ENCODE data around the gene PDE6H.

PDE6H gene

GRCh38 chr12:14952299-14952921, 20.4 kb upstream of the PDE6H start:
- no peak for DNase-seq

GRCh38 chr12:14953752-14954151, 19.1 kb upstream of the PDE6H start:
- no peak for DNase-seq

- DNase-seq = no peak
Observed at GRCh38 chr12:14954269-14954668, 18.6 kb upstream of the PDE6H start.

GRCh38 chr12:14956024-14956891, 16.6 kb upstream of the PDE6H start:
- DNase-seq = no peak

GRCh38 chr12:14956905-14957304, 15.9 kb upstream of the PDE6H start:
- DNase-seq = no peak

GRCh38 chr12:14957551-14958168, 15.2 kb upstream of the PDE6H start:
- DNase-seq = no peak

GRCh38 chr12:14958361-14959125, 14.3 kb upstream of the PDE6H start:
- DNase-seq = no peak

- no peak for DNase-seq
Observed at GRCh38 chr12:14959126-14959440, 13.8 kb upstream of the PDE6H start.

GRCh38 chr12:14959463-14959862, 13.4 kb upstream of the PDE6H start:
- no peak for DNase-seq

GRCh38 chr12:14959916-14960496, 12.8 kb upstream of the PDE6H start:
- no peak for DNase-seq

- DNase-seq = no peak
Observed at GRCh38 chr12:14960548-14961465, 12.0 kb upstream of the PDE6H start.

- DNase-seq = no peak
Observed at GRCh38 chr12:14961466-14962152, 11.2 kb upstream of the PDE6H start, which contains the start of gene ARHGDIB. ARHGDIB (minus strand) TSS chr12:14961601; CDS start chr12:14950712, 10,889 bp downstream.

GRCh38 chr12:14962153-14962539, 10.7 kb upstream of the PDE6H start:
- DNase-seq = no peak

GRCh38 chr12:14962797-14963196, 10.0 kb upstream of the PDE6H start:
- no peak for DNase-seq

- DNase-seq = no peak
Observed at GRCh38 chr12:14963520-14963919, 9.3 kb upstream of the PDE6H start.

- DNase-seq = no peak
Observed at GRCh38 chr12:14964406-14964805, 8.4 kb upstream of the PDE6H start.

GRCh38 chr12:14965221-14965620, 7.6 kb upstream of the PDE6H start:
- no peak for DNase-seq

- no peak for DNase-seq
Observed at GRCh38 chr12:14968478-14968877, 4.4 kb upstream of the PDE6H start.

- DNase-seq = no peak
Observed at GRCh38 chr12:14970473-14970872, 2.4 kb upstream of the PDE6H start.

- DNase-seq = no peak
Observed at GRCh38 chr12:14974633-14975032, 1.8 kb downstream of the PDE6H start.

GRCh38 chr12:14975457-14975856, 2.6 kb downstream of the PDE6H start:
- DNase-seq = no peak

Measured in NCI-H1694 treated with DMSO at 0.1 percent for 48 hours (cell line).